Karpas-422 (cell line): ENCODE results near the gene NEDD4L. TPM values are rescaled to one million over a fixed set of nuclear protein-coding genes. Genes with fewer than 3 reads are reported as not detected.

ENCODE experiments used
- DNase-seq: peaks from one replicate; pipeline ENCODE4 v3.0.0-alpha.2; 2015
- H2AFZ ChIP-seq: fragments of 200-600 bp; sonication (generic); 2 replicates; pipeline ENCODE4 v1.6.1; 2014; ENCODE audit warnings: antibody characterized with exemption, low read length, mixed read lengths
- H3K27ac ChIP-seq: fragments of 200-600 bp; sonication (generic); 2 replicates; pipeline ENCODE4 v1.5.1; 2014; ENCODE audit warnings: mild to moderate bottlenecking, low read length, moderate library complexity
- H3K27me3 ChIP-seq: fragments of 200-600 bp; sonication (generic); 2 replicates; pipeline ENCODE4 v1.6.1; 2014; ENCODE audit warnings: low read length, mixed read lengths
- H3K36me3 ChIP-seq: fragments of 200-600 bp; sonication (generic); 2 replicates; pipeline ENCODE4 v1.6.1; 2014; ENCODE audit warnings: low read length, mixed read lengths; ENCODE audit not compliant: insufficient read depth
- H3K4me1 ChIP-seq: fragments of 200-600 bp; sonication (generic); 2 replicates; pipeline ENCODE4 v1.6.1; 2014; ENCODE audit warnings: mild to moderate bottlenecking, low read length, mixed read lengths
- H3K4me2 ChIP-seq: fragments of 200-600 bp; sonication (generic); 2 replicates; pipeline ENCODE4 v1.6.1; 2014; ENCODE audit warnings: low read length, low read depth, mild to moderate bottlenecking; ENCODE audit not compliant: poor library complexity, severe bottlenecking
- H3K4me3 ChIP-seq: fragments of 200-600 bp; sonication (generic); 2 replicates; pipeline ENCODE4 v1.5.1; 2014; ENCODE audit warnings: mild to moderate bottlenecking, antibody characterized with exemption, low read length, mixed read lengths
- H3K79me2 ChIP-seq: fragments of 200-600 bp; sonication (generic); 2 replicates; pipeline ENCODE4 v1.6.1; 2014; ENCODE audit warnings: mild to moderate bottlenecking, low read length, mixed read lengths
- H3K9ac ChIP-seq: fragments of 200-600 bp; sonication (generic); 2 replicates; pipeline ENCODE4 v1.6.0; 2014; ENCODE audit warnings: low read length
- H3K9me2 ChIP-seq: fragments of 200-600 bp; sonication (generic), shearing (Covaris generic); replicated peaks from 2 replicates; pipeline ENCODE4 v1.6.0; 2014; ENCODE audit warnings: mild to moderate bottlenecking, low read length, moderate library complexity; ENCODE audit not compliant: insufficient read depth
- H3K9me3 ChIP-seq: fragments of 300-700, 200-600 bp; sonication (generic); 2 replicates; pipeline ENCODE4 v1.6.1; 2014; ENCODE audit warnings: low read length, mixed read lengths
- H4K20me1 ChIP-seq: fragments of 200-600 bp; sonication (generic); 2 replicates; pipeline ENCODE4 v1.6.1; 2014; ENCODE audit warnings: mild to moderate bottlenecking, antibody characterized with exemption, low read length, low read depth; ENCODE audit not compliant: insufficient read depth
- total RNA-seq: library from RNA; depleted of rRNA; stranded (reverse); fragments of >200 nt; shearing (Covaris generic); gene quantifications from 2 replicates; pipeline ENCODE4 v1.2.3, GENCODE V29; 2014; ENCODE audit warnings: low replicate concordance

The NEDD4L gene
- total RNA-seq, 1 experiment from 2014 or later: 17.1 TPM

GRCh38 chr18:58319719-58320118 lies 275.7 kb downstream of the NEDD4L start:
- Histone ChIP-seq H3K27ac (no peak overlapping the region), H3K79me2 (no peaks in the 10 kb centered on the region)

GRCh38 chr18:58320907-58321561 lies 277.0 kb downstream of the NEDD4L start:
- no peaks in the 10 kb centered on the region for H3K9me3 ChIP-seq
- no peaks in the 10 kb centered on the region for H3K27me3 ChIP-seq
- H3K27ac ChIP-seq: no peak overlapping the region
- DNase-seq: no peak
- H3K36me3 ChIP-seq: no peaks in the 10 kb centered on the region
- H3K9me2 ChIP-seq: no peaks in the 10 kb centered on the region
- H3K4me3 ChIP-seq: no peak overlapping the region
- H3K4me2 ChIP-seq: no peak overlapping the region
- no peak overlapping the region for H2AFZ ChIP-seq
- H3K9ac ChIP-seq: no peak overlapping the region
- H3K79me2 ChIP-seq: no peaks in the 10 kb centered on the region
- peaks cover 7% of the 10 kb centered on the region for H3K4me1 ChIP-seq
- peaks cover 15% of the 10 kb centered on the region for H4K20me1 ChIP-seq

More at GRCh38 chr18:58319719-58320118, 275.7 kb downstream of the NEDD4L start:
- Histone ChIP-seq H3K4me1 (peaks cover 7% of the 10 kb centered on the region), H4K20me1 (peaks cover 19% of the 10 kb centered on the region), H3K9me3 (no peaks in the 10 kb centered on the region), H3K9ac (no peak overlapping the region), H3K4me2 (no peak overlapping the region), H3K27me3 (no peaks in the 10 kb centered on the region), H3K9me2 (no peaks in the 10 kb centered on the region), H3K36me3 (no peaks in the 10 kb centered on the region), H2AFZ (no peak overlapping the region), H3K4me3 (no peak overlapping the region)
- DNase-seq: no peak

GRCh38 chr18:58321986-58322385 lies 278.0 kb downstream of the NEDD4L start:
- Histone ChIP-seq H3K9me2 (no peaks in the 10 kb centered on the region), H3K9me3 (no peaks in the 10 kb centered on the region), H3K36me3 (no peaks in the 10 kb centered on the region), H3K27ac (no peak overlapping the region), H3K4me2 (no peak overlapping the region), H3K27me3 (no peaks in the 10 kb centered on the region), H4K20me1 (peaks cover 10% of the 10 kb centered on the region), H3K9ac (no peak overlapping the region), H3K4me1 (peaks cover 7% of the 10 kb centered on the region), H2AFZ (no peak overlapping the region), H3K4me3 (no peak overlapping the region), H3K79me2 (no peaks in the 10 kb centered on the region)
- DNase-seq: peak; percentile 75

GRCh38 chr18:58322464-58322863 lies 278.4 kb downstream of the NEDD4L start:
- no peaks in the 10 kb centered on the region for H3K36me3 ChIP-seq
- DNase-seq: no peak

GRCh38 chr18:58323866-58324762 lies 280.1 kb downstream of the NEDD4L start:
- Histone ChIP-seq H3K79me2 (no peaks in the 10 kb centered on the region), H4K20me1 (no peaks in the 10 kb centered on the region; the same call in 1 of the 2 replicates), H3K4me1 (peaks cover 7% of the 10 kb centered on the region), H3K4me2 (peak overlapping the region; percentile 17), H2AFZ (no peak overlapping the region), H3K27me3 (no peaks in the 10 kb centered on the region), H3K4me3 (no peak overlapping the region), H3K9me2 (no peaks in the 10 kb centered on the region), H3K36me3 (no peaks in the 10 kb centered on the region), H3K9ac (no peak overlapping the region), H3K27ac (no peak overlapping the region), H3K9me3 (no peaks in the 10 kb centered on the region)
- no peak for DNase-seq

More at GRCh38 chr18:58322464-58322863, 278.4 kb downstream of the NEDD4L start:
- Histone ChIP-seq H3K4me2 (no peak overlapping the region), H2AFZ (no peak overlapping the region), H3K9ac (no peak overlapping the region), H3K9me2 (no peaks in the 10 kb centered on the region), H3K27me3 (no peaks in the 10 kb centered on the region), H3K79me2 (no peaks in the 10 kb centered on the region), H3K4me3 (no peak overlapping the region), H3K27ac (no peak overlapping the region), H3K4me1 (peaks cover 7% of the 10 kb centered on the region), H4K20me1 (peaks cover 6% of the 10 kb centered on the region), H3K9me3 (no peaks in the 10 kb centered on the region)

GRCh38 chr18:58324824-58325480 lies 280.9 kb downstream of the NEDD4L start:
- H3K4me1 ChIP-seq: peaks cover 7% of the 10 kb centered on the region
- H3K9ac ChIP-seq: no peak overlapping the region
- no peak overlapping the region for H3K4me2 ChIP-seq
- H3K4me3 ChIP-seq: no peak overlapping the region
- H3K36me3 ChIP-seq: no peaks in the 10 kb centered on the region
- no peaks in the 10 kb centered on the region; the same call in 1 of the 2 replicates for H4K20me1 ChIP-seq
- H3K9me2 ChIP-seq: no peaks in the 10 kb centered on the region
- no peaks in the 10 kb centered on the region for H3K9me3 ChIP-seq
- H3K27me3 ChIP-seq: no peaks in the 10 kb centered on the region
- no peaks in the 10 kb centered on the region for H3K79me2 ChIP-seq
- H3K27ac ChIP-seq: no peak overlapping the region
- no peak overlapping the region for H2AFZ ChIP-seq
- no peak for DNase-seq

- H3K9me3 ChIP-seq: no peaks in the 10 kb centered on the region
- no peak overlapping the region for H3K4me3 ChIP-seq
- no peak overlapping the region for H3K9ac ChIP-seq
- no peak overlapping the region for H3K27ac ChIP-seq
- H2AFZ ChIP-seq: no peak overlapping the region
- DNase-seq: no peak
- H4K20me1 ChIP-seq: no peaks in the 10 kb centered on the region; the same call in 1 of the 2 replicates
- no peaks in the 10 kb centered on the region for H3K27me3 ChIP-seq
- H3K36me3 ChIP-seq: no peaks in the 10 kb centered on the region
- H3K4me2 ChIP-seq: no peak overlapping the region
- no peaks in the 10 kb centered on the region for H3K9me2 ChIP-seq
- H3K79me2 ChIP-seq: no peaks in the 10 kb centered on the region
- H3K4me1 ChIP-seq: peaks cover 7% of the 10 kb centered on the region
Observed at GRCh38 chr18:58325494-58325893, 281.5 kb downstream of the NEDD4L start.

GRCh38 chr18:58334061-58334460 lies 290.0 kb downstream of the NEDD4L start:
- Histone ChIP-seq H3K4me2 (no peak overlapping the region), H3K79me2 (no peaks in the 10 kb centered on the region), H3K27ac (no peak overlapping the region), H3K4me3 (no peak overlapping the region), H3K9me2 (no peaks in the 10 kb centered on the region), H3K9me3 (no peaks in the 10 kb centered on the region), H3K36me3 (no peaks in the 10 kb centered on the region), H3K27me3 (no peaks in the 10 kb centered on the region), H3K4me1 (no peaks in the 10 kb centered on the region), H2AFZ (no peak overlapping the region), H3K9ac (no peak overlapping the region), H4K20me1 (no peaks in the 10 kb centered on the region)
- no peak for DNase-seq
